Thymus (tissue), 11 donors: ENCODE results near the gene EIF4EBP3. TPM values are rescaled to one million over a fixed set of nuclear protein-coding genes. Genes with fewer than 3 reads are reported as not detected.

ENCODE experiments used
- DNase-seq, 9 donors: peaks; one replicate each; pipeline ENCODE4 v3.0.0-alpha.2; 2013; ENCODE audit warnings: low spot score in 9 of 9, low read depth in 6 of 9, missing footprints in 1 of 9
- H3K27ac ChIP-seq, 2 donors: one replicate each; pipeline ENCODE4 v1.5.1; 2013; ENCODE audit warnings: control low read depth in 1 of 2, low read depth in 1 of 2, low read length in 1 of 2, mild to moderate bottlenecking in 1 of 2, moderate library complexity in 1 of 2
- H3K27me3 ChIP-seq, 2 donors: one replicate each; pipeline ENCODE4 v1.5.1; 2013; ENCODE audit warnings: low read length in 1 of 2; ENCODE audit not compliant: control insufficient read depth in 2 of 2, insufficient read depth in 1 of 2
- H3K36me3 ChIP-seq, 2 donors: one replicate each; pipeline ENCODE4 v1.5.1; 2013; ENCODE audit warnings: low read length in 1 of 2, mild to moderate bottlenecking in 1 of 2, moderate library complexity in 1 of 2; ENCODE audit not compliant: control insufficient read depth in 2 of 2, insufficient read depth in 2 of 2
- H3K4me1 ChIP-seq, 2 donors: one replicate each; pipeline ENCODE4 v1.5.1; 2013; ENCODE audit warnings: low read length in 2 of 2; ENCODE audit not compliant: control insufficient read depth in 2 of 2, insufficient read depth in 2 of 2
- H3K4me3 ChIP-seq, 2 donors: one replicate each; pipeline ENCODE4 v1.5.1; 2013; ENCODE audit warnings: low read length in 2 of 2, control low read depth in 1 of 2, mild to moderate bottlenecking in 1 of 2
- H3K9me3 ChIP-seq, 2 donors: one replicate each; pipeline ENCODE4 v1.5.1; 2013; ENCODE audit warnings: low read length in 1 of 2, mild to moderate bottlenecking in 1 of 2; ENCODE audit not compliant: control insufficient read depth in 2 of 2, insufficient read depth in 1 of 2
- WGBS: extraction: QIAGEN DNeasy Blood & Tissue Kit; methylation state at CpG from one replicate; pipeline ENCODE4 v1.1.7; 2013; 5-methylcytosine and 5-hydroxymethylcytosine counted together
- polyA plus RNA-seq: library from polyadenylated mRNA; stranded (reverse); fragments of 200-250 nt; gene quantifications from one replicate; pipeline ENCODE4 v1.2.3, GENCODE V29; 2013
- total RNA-seq: library from RNA; stranded (reverse); fragments of 120-200 nt; gene quantifications from one replicate; pipeline ENCODE4 v1.2.4, GENCODE V29; 2013
- donor health status: healthy.

Gene EIF4EBP3
- total and polyA plus RNA-seq, 2 donors, result 4.5 to 48.7 TPM

GRCh38 chr5:140568443-140569063, 21.1 kb downstream of the EIF4EBP3 start:
- no peak overlapping the region for H3K4me3 ChIP-seq
- peak overlapping the region; percentile 12 to 53 for H3K27ac ChIP-seq
- 69% methylated on average over 2 of the region's 2 CpGs for WGBS
- H3K27me3 ChIP-seq, result no peaks in the 10 kb centered on the region
- peaks cover 24 to 31% of the 10 kb centered on the region in 2 donors for H3K36me3 ChIP-seq
- H3K4me1 ChIP-seq, result peaks cover 16 to 18% of the 10 kb centered on the region in 2 donors
- no peaks in the 10 kb centered on the region for H3K9me3 ChIP-seq
- DNase-seq, result no peak

- H3K9me3 ChIP-seq, result no peaks in the 10 kb centered on the region
- H3K27ac ChIP-seq, result peak overlapping the region in 1 of 2 donors; percentile 32
- WGBS, result 18% methylated on average over 4 of the region's 4 CpGs
- H3K4me3 ChIP-seq, result no peak overlapping the region
- H3K36me3 ChIP-seq, result peaks cover 24 to 31% of the 10 kb centered on the region in 2 donors
- H3K4me1 ChIP-seq, result peaks cover 11 to 13% of the 10 kb centered on the region in 2 donors
- H3K27me3 ChIP-seq, result no peaks in the 10 kb centered on the region
- DNase-seq, result no peak
Observed at GRCh38 chr5:140569197-140569596, 21.7 kb downstream of the EIF4EBP3 start.

- no peak for DNase-seq
- Histone ChIP-seq H3K9me3 (no peaks in the 10 kb centered on the region), H3K4me1 (peaks cover 9 to 10% of the 10 kb centered on the region in 2 donors), H3K27ac (no peak overlapping the region), H3K36me3 (peaks cover 24 to 31% of the 10 kb centered on the region in 2 donors), H3K27me3 (no peaks in the 10 kb centered on the region), H3K4me3 (no peak overlapping the region)
- WGBS, result 95% methylated on average over 4 of the region's 4 CpGs
Observed at GRCh38 chr5:140570058-140570457, 22.6 kb downstream of the EIF4EBP3 start.

GRCh38 chr5:140570488-140570887, 23.0 kb downstream of the EIF4EBP3 start:
- Histone ChIP-seq H3K9me3 (no peaks in the 10 kb centered on the region), H3K36me3 (peaks cover 24 to 31% of the 10 kb centered on the region in 2 donors), H3K4me1 (peaks cover 4 to 6% of the 10 kb centered on the region in 2 donors), H3K4me3 (no peak overlapping the region), H3K27me3 (no peaks in the 10 kb centered on the region), H3K27ac (no peak overlapping the region)
- no peak for DNase-seq
- WGBS, result 100% methylated on average over 1 of the region's 1 CpG

- no peak for DNase-seq
- 96% methylated on average over 5 of the region's 5 CpGs for WGBS
- peaks cover 24 to 29% of the 10 kb centered on the region in 2 donors for H3K36me3 ChIP-seq
- H3K27ac ChIP-seq, result no peak overlapping the region
- no peaks in the 10 kb centered on the region for H3K27me3 ChIP-seq
- peaks cover 0 to 3% of the 10 kb centered on the region in 2 donors for H3K4me1 ChIP-seq
- H3K4me3 ChIP-seq, result no peak overlapping the region
- H3K9me3 ChIP-seq, result no peaks in the 10 kb centered on the region
Observed at GRCh38 chr5:140571105-140571504, 23.6 kb downstream of the EIF4EBP3 start.

- Histone ChIP-seq H3K4me1 (no peaks in the 10 kb centered on the region), H3K27me3 (no peaks in the 10 kb centered on the region), H3K36me3 (peaks cover 4 to 8% of the 10 kb centered on the region in 2 donors), H3K4me3 (no peak overlapping the region), H3K9me3 (no peaks in the 10 kb centered on the region), H3K27ac (no peak overlapping the region)
- DNase-seq, result no peak
- WGBS, result 96% methylated on average over 7 of the region's 7 CpGs
Observed at GRCh38 chr5:140573683-140574082, 26.2 kb downstream of the EIF4EBP3 start.

- H3K4me1 ChIP-seq, result no peaks in the 10 kb centered on the region
- no peak overlapping the region for H3K27ac ChIP-seq
- 92% methylated on average over 3 of the region's 3 CpGs for WGBS
Observed at GRCh38 chr5:140574165-140574564, 26.7 kb downstream of the EIF4EBP3 start.

GRCh38 chr5:140575309-140575708, 27.8 kb downstream of the EIF4EBP3 start:
- peaks cover 0 to 2% of the 10 kb centered on the region in 2 donors for H3K27me3 ChIP-seq
- H3K4me1 ChIP-seq, result no peaks in the 10 kb centered on the region
- H3K9me3 ChIP-seq, result no peaks in the 10 kb centered on the region
- H3K36me3 ChIP-seq, result peaks cover 4 to 5% of the 10 kb centered on the region in 2 donors
- DNase-seq, result no peak
- no peak overlapping the region for H3K4me3 ChIP-seq
- H3K27ac ChIP-seq, result no peak overlapping the region
- 93% methylated on average over 8 of the region's 8 CpGs for WGBS

More at GRCh38 chr5:140574165-140574564, 26.7 kb downstream of the EIF4EBP3 start:
- no peaks in the 10 kb centered on the region for H3K9me3 ChIP-seq
- H3K36me3 ChIP-seq, result peaks cover 4 to 8% of the 10 kb centered on the region in 2 donors
- DNase-seq, result no peak
- no peaks in the 10 kb centered on the region for H3K27me3 ChIP-seq
- no peak overlapping the region for H3K4me3 ChIP-seq

- no peaks in the 10 kb centered on the region for H3K4me1 ChIP-seq
- H3K27ac ChIP-seq, result peak overlapping the region in 1 of 2 donors; percentile 32
- WGBS, result 83% methylated on average over 2 of the region's 2 CpGs
Observed at GRCh38 chr5:140576776-140577201, 29.3 kb downstream of the EIF4EBP3 start.

More at GRCh38 chr5:140576776-140577201, 29.3 kb downstream of the EIF4EBP3 start:
- Histone ChIP-seq H3K9me3 (no peaks in the 10 kb centered on the region), H3K27me3 (peaks cover 0 to 2% of the 10 kb centered on the region in 2 donors), H3K36me3 (no peaks in the 10 kb centered on the region), H3K4me3 (no peak overlapping the region)
- DNase-seq, result peak in 1 of 9 donors; percentile 29
